HG02763 (cell line): ENCODE results near the gene PDGFA.

Experiments used
- ATAC-seq: cut with Tn5 transposase; IDR thresholded peaks from one replicate; pipeline ENCODE4 v1.9.1; 2021; ENCODE audit warnings: mild to moderate bottlenecking, moderate library complexity; ENCODE audit not compliant: unreplicated experiment

PDGFA gene

GRCh38 chr7:505171-505570 lies 14.5 kb downstream of the PDGFA start:
- no peak for ATAC-seq

- no peak for ATAC-seq
Measured at GRCh38 chr7:504221-505111, 15.2 kb downstream of the PDGFA start.

DNA sequence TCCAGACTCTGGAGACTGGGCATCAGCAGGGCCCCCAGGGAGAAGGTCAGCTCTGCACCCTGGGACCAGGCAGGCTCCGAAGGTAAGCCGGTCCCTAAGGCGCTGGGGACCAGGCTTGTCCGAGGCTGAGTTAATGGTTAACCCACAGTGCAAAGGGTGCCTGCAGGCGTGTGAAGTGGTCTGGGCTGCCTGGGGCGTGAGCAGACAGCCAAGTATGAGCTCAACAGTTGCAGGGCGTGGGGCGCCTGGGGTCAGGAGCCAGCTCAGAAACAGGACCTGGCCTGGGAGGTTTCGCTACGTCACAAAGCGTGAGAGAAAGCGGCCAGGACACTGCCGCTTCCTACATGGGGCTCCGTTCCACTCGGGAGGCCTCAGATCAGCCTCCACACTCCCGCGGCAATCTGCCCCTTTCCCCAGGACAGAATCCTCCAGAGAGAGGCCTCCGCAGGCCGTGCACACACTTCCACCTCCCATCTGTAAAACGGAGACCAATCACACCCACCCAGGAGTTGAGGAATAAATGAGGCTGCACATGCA lies 16.0 kb downstream of the PDGFA start:
- no peak for ATAC-seq

GRCh38 chr7:502296-502695 lies 17.4 kb downstream of the PDGFA start:
- no peak for ATAC-seq

DNA sequence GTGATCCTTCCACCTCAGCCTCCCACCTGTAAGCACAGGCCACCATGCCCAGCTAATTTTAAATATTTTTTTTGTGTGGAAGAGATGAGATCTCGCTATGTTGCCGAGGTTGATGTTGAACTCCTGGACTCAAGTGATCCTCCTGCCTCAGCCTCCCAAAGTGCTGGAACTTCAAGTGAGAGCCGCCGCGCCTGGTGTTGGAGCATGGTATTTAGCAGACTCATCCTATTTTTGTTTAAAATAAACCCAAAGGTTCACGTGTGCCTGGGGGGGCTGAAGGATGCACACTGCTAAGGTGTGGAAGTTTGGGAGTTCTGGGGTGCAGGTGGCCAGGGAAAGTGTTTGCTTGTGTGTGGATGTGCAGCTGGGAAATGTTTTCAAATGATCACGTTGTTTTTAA lies 18.1 kb downstream of the PDGFA start:
- ATAC-seq, result no peak

GRCh38 chr7:500521-501420 lies 18.9 kb downstream of the PDGFA start:
- no peak for ATAC-seq

- no peak for ATAC-seq
Measured at GRCh38 chr7:499853-500485, 19.7 kb downstream of the PDGFA start.

DNA sequence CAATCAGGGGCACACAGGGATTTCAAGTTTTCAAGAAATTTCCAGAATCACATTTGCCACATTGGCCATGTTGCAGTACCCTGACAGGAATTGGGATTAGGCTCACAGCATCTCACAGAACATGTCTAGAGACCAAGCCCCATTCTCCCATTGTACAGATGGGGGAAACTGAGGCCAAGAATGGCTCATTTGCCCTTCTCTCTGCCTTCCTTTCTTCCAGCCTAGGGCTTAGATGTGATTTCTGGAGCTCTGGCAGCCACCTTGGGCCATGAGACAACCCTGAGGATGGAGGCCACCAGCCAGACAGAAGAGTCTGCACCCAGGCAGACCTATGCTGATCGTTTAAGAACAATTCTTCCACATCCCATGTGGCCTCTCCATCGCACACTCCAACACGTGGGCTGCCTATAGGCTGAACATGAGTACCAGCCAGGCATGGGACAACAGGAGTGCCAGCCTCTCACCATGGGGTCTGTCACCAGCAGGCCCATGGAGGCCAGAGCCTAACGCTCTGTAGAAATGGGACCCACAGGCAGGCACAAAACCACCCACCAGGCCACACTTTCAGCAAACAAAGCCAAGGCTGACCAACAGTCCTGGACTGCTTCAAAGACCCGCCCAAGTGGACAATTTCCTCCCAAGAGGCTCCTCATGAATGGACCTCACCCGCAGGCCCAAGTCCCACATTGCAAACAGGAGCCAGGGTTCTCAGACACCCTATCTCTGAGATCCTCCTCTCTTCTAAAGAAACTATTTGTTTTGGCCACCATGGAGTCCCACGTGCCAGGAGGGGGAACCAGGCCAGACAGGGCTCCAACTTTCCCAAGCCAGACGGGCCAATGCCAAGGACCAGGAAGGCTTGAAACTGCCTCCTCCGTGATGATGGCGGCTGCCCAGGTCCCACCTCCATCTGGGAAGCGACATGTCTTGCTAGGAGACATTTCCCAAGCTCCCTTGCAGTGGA lies 20.7 kb downstream of the PDGFA start:
- ATAC-seq, result no peak

DNA sequence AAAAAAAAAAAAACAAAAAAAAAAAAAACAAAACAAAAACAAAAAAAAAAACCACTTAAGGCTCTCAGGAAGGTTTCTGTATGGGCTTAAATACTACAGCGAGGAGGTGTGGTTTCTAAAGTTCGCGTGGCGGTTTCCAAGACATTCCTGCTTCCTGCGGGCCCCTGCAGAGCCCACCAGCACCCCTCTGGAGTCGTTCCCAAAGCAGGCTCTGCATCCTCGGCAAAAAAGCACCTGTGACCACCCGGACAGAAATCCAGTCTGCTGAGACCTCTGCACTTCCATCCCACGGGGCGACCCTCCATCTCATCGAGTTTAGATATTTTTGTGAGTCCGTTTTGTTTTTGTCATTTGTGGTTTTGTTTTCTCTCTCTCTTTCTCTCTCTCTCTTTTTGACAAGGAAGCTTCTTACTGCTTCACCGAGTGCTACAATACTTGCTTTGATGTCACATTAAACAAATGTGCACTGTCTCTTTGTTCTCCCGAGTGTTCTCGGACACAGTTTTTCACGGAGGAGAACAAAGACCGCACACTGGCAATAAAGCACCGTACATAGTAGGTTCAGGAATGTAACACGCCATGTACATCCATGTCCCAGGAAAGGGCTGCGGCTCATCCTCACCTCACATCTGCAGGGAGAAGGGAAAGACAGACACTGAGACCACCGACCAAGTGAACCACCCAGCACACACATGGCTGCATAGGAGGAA lies 21.5 kb downstream of the PDGFA start:
- no peak for ATAC-seq

GRCh38 chr7:497346-497745 lies 22.3 kb downstream of the PDGFA start:
- no peak for ATAC-seq

DNA sequence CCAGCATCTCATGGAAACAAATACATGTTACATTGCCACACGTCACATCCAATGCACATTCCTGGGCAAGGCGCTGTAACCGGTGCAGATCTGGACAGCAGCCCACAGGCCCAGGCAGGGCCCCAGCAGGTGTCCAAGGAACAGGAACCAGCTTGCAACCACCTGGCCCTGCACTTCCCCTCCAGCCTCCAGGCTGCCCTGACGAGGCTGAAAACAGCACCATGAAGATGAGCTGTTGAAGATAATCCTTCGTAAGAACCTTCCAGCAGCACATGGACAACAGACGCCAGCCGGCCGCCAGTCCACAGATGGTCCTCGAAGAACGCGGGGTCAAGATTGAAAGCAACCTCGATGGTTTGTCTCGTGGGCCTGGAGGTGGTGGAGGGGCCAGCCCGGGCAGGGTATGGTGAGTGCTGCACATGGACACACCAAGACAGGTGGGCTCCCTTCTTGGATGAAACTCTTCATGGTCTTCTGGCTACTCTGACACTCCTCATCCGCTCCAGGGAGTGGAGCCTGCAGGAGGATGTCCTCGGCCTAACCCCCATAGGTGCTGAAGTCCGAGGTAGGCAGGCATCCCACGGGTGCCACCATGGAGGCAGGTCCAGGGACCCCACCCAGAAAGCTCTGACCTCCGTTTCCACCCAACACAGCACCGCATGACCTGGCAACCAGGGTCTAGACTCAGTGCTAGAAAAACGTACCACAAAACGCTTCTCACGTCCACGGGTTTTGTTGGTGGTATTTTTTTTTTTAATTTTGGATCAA lies 22.9 kb downstream of the PDGFA start:
- ATAC-seq, result no peak

DNA sequence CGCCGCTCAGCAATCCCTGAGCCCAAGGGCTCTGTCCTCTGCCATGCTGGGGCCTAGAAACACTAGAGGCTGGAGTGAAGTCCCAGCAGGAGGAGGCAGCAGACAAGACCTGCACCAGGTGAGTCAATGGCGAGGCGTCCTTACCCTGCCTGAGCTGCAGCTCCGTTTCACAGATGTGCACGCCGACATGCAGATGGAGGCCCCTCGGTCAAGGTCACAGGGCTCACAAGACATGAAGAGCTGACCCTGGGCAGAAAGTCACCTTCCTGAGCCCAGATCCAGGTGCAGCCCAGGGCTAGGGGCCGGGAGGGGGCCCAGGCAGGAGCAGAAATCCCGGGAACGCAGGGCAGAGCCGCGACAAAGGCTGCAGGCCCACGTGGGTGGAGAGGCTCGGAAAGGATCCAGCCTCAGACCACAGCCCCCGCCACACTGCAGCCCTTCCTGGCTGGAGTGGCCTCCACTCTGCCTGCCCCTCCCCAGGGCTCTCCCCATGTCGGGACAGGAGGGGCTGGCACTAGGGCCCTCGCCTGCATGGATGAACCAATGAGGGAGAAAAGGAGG lies 23.8 kb downstream of the PDGFA start:
- no peak for ATAC-seq

DNA sequence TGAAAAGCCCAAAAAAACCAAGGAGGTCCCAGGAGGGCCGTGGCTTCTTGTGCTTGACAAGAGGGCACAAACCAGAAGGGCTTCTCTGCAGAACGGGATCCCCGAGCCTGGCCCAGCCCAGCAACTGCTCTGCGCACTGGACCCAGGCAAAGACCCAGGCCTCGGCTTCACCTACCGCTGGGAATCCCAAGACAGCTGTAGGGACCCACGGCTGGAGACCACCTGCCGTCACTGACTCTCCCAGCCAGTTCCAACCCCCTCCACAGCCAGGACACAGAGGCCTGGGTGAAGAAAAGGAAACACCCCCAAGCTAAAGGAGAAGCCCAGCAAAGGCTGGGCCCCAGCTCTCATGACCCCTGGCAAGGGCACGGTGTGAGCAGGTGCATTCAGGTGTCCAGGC lies 24.3 kb downstream of the PDGFA start:
- ATAC-seq, result no peak

DNA sequence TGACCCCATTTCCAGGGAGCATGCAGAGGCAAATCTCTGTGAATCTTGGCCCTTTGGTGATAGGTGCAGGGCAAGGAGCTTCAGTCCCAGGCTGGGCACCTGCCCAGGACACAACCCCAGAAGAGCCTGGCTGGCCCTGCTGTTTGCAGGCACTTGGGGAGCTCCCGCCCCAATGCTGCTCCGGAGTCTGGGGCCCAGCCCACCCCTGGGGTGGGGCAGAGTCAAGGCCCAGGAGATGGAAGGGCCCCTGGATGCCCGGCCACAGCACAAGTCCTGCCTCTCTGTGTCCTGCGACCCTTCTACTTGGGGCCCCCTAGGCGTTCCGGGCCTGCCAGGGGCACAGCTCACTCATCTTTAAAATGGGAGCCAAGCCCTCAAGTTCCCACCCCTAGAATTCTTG lies 24.7 kb downstream of the PDGFA start:
- no peak for ATAC-seq

- no peak for ATAC-seq
Measured at GRCh38 chr7:494259-494687, 25.4 kb downstream of the PDGFA start.

DNA sequence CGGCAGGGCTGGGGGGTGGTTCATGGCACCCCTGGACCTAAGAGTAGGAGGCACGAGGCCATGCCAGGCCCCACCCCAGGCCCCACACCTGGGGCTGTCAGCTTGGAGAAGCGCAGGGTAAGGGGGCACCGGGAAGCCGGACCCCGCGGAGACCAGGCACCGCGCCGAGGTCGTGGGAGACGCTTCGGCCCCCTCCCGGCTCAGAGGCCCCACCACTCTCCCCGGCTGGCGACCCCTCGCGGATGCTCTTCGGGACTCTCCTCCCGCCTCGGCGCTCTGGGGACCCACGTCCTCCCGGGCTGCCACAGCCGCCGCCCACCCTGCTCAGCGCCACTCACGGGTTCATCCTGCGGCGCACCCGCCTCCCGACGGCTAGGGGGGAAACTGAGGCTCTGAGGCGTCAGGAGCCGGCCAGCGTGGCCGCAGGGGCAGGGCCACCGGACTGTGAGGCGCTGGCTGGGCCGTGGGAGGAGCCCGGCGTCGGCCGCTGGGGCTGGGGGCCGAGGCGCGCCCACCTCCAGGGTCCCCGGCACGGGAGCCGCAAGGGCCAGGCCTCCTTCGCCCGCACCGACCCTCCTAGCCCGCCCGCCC lies 25.9 kb downstream of the PDGFA start:
- no peak for ATAC-seq

GRCh38 chr7:492714-493065 lies 27.0 kb downstream of the PDGFA start:
- no peak for ATAC-seq
